Nephron progenitor cell (in vitro differentiated cells): ENCODE results near the gene ADAMTSL5.

Experiments used
- DNase-seq: peaks from one replicate; pipeline ENCODE4 v3.0.0; 2021
- H3K27ac Mint-ChIP-seq: 2 replicates; pipeline ENCODE4 v1.8.0; 2021; ENCODE audit warnings: mild to moderate bottlenecking, moderate library complexity, mixed read lengths
- H3K27me3 Mint-ChIP-seq: 2 replicates; pipeline ENCODE4 v1.8.0; 2021; ENCODE audit warnings: mild to moderate bottlenecking, low read depth, mixed read lengths; ENCODE audit not compliant: poor library complexity
- H3K36me3 Mint-ChIP-seq: 2 replicates; pipeline ENCODE4 v1.8.0; 2021; ENCODE audit warnings: low read depth, mixed read lengths
- H3K4me1 Mint-ChIP-seq: 2 replicates; pipeline ENCODE4 v1.8.0; 2021; ENCODE audit warnings: mixed read lengths
- H3K4me3 Mint-ChIP-seq: 2 replicates; pipeline ENCODE4 v1.8.0; 2021; ENCODE audit warnings: mild to moderate bottlenecking, moderate library complexity, mixed read lengths
- H3K9me3 Mint-ChIP-seq: 2 replicates; pipeline ENCODE4 v1.8.0; 2021; ENCODE audit warnings: mild to moderate bottlenecking, moderate library complexity, mixed read lengths
- CTCF ChIP-seq: fragments of 200-600 bp; sonication (generic); IDR thresholded peaks from 2 replicates; pipeline ENCODE4 v1.5.0; 2021; ENCODE audit warnings: antibody characterized with exemption

ADAMTSL5 gene

GRCh38 chr19:1461862-1462261, 51.0 kb downstream of the ADAMTSL5 start:
- no peak for DNase-seq
- TF ChIP-seq CTCF, result no peak
- peaks cover 4% of the 10 kb centered on the region for H3K36me3 Mint-ChIP-seq
- H3K27me3 Mint-ChIP-seq, result peaks cover 70% of the 10 kb centered on the region
- no peak overlapping the region for H3K4me3 Mint-ChIP-seq
- no peaks in the 10 kb centered on the region for H3K9me3 Mint-ChIP-seq
- H3K4me1 Mint-ChIP-seq, result no peaks in the 10 kb centered on the region
- H3K27ac Mint-ChIP-seq, result no peak overlapping the region

GRCh38 chr19:1460033-1460995, 52.5 kb downstream of the ADAMTSL5 start:
- DNase-seq, result no peak
- peaks cover 4% of the 10 kb centered on the region for H3K36me3 Mint-ChIP-seq
- peaks cover 69% of the 10 kb centered on the region for H3K27me3 Mint-ChIP-seq
- no peak for TF ChIP-seq CTCF
- no peaks in the 10 kb centered on the region for H3K9me3 Mint-ChIP-seq
- no peak overlapping the region for H3K4me3 Mint-ChIP-seq
- no peak overlapping the region for H3K27ac Mint-ChIP-seq
- no peaks in the 10 kb centered on the region for H3K4me1 Mint-ChIP-seq

- H3K4me3 Mint-ChIP-seq, result no peak overlapping the region
- no peaks in the 10 kb centered on the region for H3K4me1 Mint-ChIP-seq
- no peak for DNase-seq
- H3K9me3 Mint-ChIP-seq, result no peaks in the 10 kb centered on the region
- peaks cover 4% of the 10 kb centered on the region for H3K36me3 Mint-ChIP-seq
- H3K27me3 Mint-ChIP-seq, result peaks cover 69% of the 10 kb centered on the region
- H3K27ac Mint-ChIP-seq, result no peak overlapping the region
- no peak for TF ChIP-seq CTCF
These were observed 53.3 kb downstream of the ADAMTSL5 start for GRCh38 chr19:1459479-1459878.

- no peak for TF ChIP-seq CTCF
- peaks cover 68% of the 10 kb centered on the region for H3K27me3 Mint-ChIP-seq
These were observed 54.9 kb downstream of the ADAMTSL5 start for GRCh38 chr19:1457892-1458291.

GRCh38 chr19:1457031-1457739, 55.6 kb downstream of the ADAMTSL5 start:
- Mint-ChIP-seq H3K9me3 (peaks cover 4% of the 10 kb centered on the region), H3K27me3 (peaks cover 68% of the 10 kb centered on the region), H3K36me3 (peaks cover 4% of the 10 kb centered on the region), H3K4me1 (peaks cover 5% of the 10 kb centered on the region), H3K4me3 (no peak overlapping the region), H3K27ac (no peak overlapping the region)
- peak; percentile 31 for DNase-seq
- peak; percentile 10 for TF ChIP-seq CTCF

More at GRCh38 chr19:1457892-1458291, 54.9 kb downstream of the ADAMTSL5 start:
- Mint-ChIP-seq H3K9me3 (peaks cover 4% of the 10 kb centered on the region), H3K36me3 (peaks cover 4% of the 10 kb centered on the region), H3K4me1 (peaks cover 5% of the 10 kb centered on the region), H3K27ac (no peak overlapping the region), H3K4me3 (no peak overlapping the region)
- DNase-seq, result no peak
